ENCODE measurements around the gene ZNF516. TPM values are rescaled to one million over a fixed set of nuclear protein-coding genes. Genes with fewer than 3 reads are reported as not detected.
A peak's percentile ranks its signal among the peaks of the same experiment; 100 is the strongest.
"Not testable (repeated sequence)": the region's sequence is repeated elsewhere in the genome, so short reads cannot be mapped to it uniquely, and the experiment has no call there.

The ZNF516 gene
- 4.9 and 6.3 TPM in 2 replicates for total RNA-seq (2014; rRNA removed; shearing (Covaris generic))

- peak; percentile 48 for DNase-seq (ENCODE audit: low read depth)
Measured at GRCh38 chr18:76495006-76495370, at the start of gene ZNF516. Gene ZNF516 (minus strand): TSS chr18:76495242. CDS start chr18:76443054, 52,188 bp downstream.

- no peak for DNase-seq (ENCODE audit: low read depth)
Measured at GRCh38 chr18:76538846-76539245, 43.8 kb upstream of the ZNF516 start.

- DNase-seq (ENCODE audit: low read depth), result no peak
Measured at GRCh38 chr18:76537621-76538020, 42.6 kb upstream of the ZNF516 start.

GRCh38 chr18:76536593-76536992 is 41.6 kb upstream of the ZNF516 start:
- not testable (repeated sequence) for DNase-seq (ENCODE audit: low read depth)

GRCh38 chr18:76532875-76533274 is 37.8 kb upstream of the ZNF516 start:
- DNase-seq (ENCODE audit: low read depth), result no peak

- no peak for DNase-seq (ENCODE audit: low read depth)
Measured at GRCh38 chr18:76530846-76531245, 35.8 kb upstream of the ZNF516 start.

GRCh38 chr18:76530391-76530790 is 35.3 kb upstream of the ZNF516 start:
- no peak for DNase-seq (ENCODE audit: low read depth)

GRCh38 chr18:76529433-76529811 is 34.4 kb upstream of the ZNF516 start:
- no peak for DNase-seq (ENCODE audit: low read depth)

- DNase-seq (ENCODE audit: low read depth), result peak; percentile 23
Measured at GRCh38 chr18:76528477-76529432, 33.7 kb upstream of the ZNF516 start.

GRCh38 chr18:76525911-76526310 is 30.9 kb upstream of the ZNF516 start:
- DNase-seq (ENCODE audit: low read depth), result no peak

- peak; percentile 59 for DNase-seq (ENCODE audit: low read depth)
Measured at GRCh38 chr18:76524900-76525698, 30.1 kb upstream of the ZNF516 start.

GRCh38 chr18:76524477-76524876 is 29.4 kb upstream of the ZNF516 start:
- no peak for DNase-seq (ENCODE audit: low read depth)

GRCh38 chr18:76522551-76522950 is 27.5 kb upstream of the ZNF516 start:
- no peak for DNase-seq (ENCODE audit: low read depth)

GRCh38 chr18:76522122-76522503 is 27.1 kb upstream of the ZNF516 start:
- DNase-seq (ENCODE audit: low read depth), result no peak

- DNase-seq (ENCODE audit: low read depth), result no peak
Measured at GRCh38 chr18:76521417-76522121, 26.5 kb upstream of the ZNF516 start.

GRCh38 chr18:76518860-76519538 is 24.0 kb upstream of the ZNF516 start:
- no peak for DNase-seq (ENCODE audit: low read depth)

GRCh38 chr18:76518123-76518859 is 23.2 kb upstream of the ZNF516 start:
- DNase-seq (ENCODE audit: low read depth), result no peak

GRCh38 chr18:76515576-76515975 is 20.5 kb upstream of the ZNF516 start:
- no peak for DNase-seq (ENCODE audit: low read depth)

- DNase-seq (ENCODE audit: low read depth), result no peak
Measured at GRCh38 chr18:76514573-76514972, 19.5 kb upstream of the ZNF516 start.

GRCh38 chr18:76507830-76508385 is 12.9 kb upstream of the ZNF516 start:
- no peak for DNase-seq (ENCODE audit: low read depth)
